ENCODE measurements around the gene ARHGAP24. TPM values are rescaled to one million over a fixed set of nuclear protein-coding genes. Genes with fewer than 3 reads are reported as not detected.

Gene ARHGAP24
- total and polyA plus RNA-seq, 4 donors = 10.0 to 79.4 (median 21.6) TPM

- H3K9me3 ChIP-seq (ENCODE audit: control insufficient read depth in 4 of 4, insufficient read depth in 3 of 4, low read length in 3 of 4) = no peaks in the 10 kb centered on the region
- H3K36me3 ChIP-seq (ENCODE audit: control insufficient read depth in 4 of 4, insufficient read depth in 4 of 4, low read length in 4 of 4) = no peaks in the 10 kb centered on the region
- no peak for ATAC-seq (ENCODE audit: insufficient read depth, low FRiP score)
- H3K4me3 ChIP-seq = no peak overlapping the region
- no peak overlapping the region for H3K9ac ChIP-seq (ENCODE audit: insufficient read depth in 1 of 2, low read length in 2 of 2)
- peaks cover 0 to 13% (median 0%) of the 10 kb centered on the region in 5 donors for H3K4me1 ChIP-seq (ENCODE audit: control insufficient read depth in 5 of 5, insufficient read depth in 5 of 5, low read length in 5 of 5)
- no peak overlapping the region for H3K27ac ChIP-seq (ENCODE audit: low read depth in 1 of 2, low read length in 1 of 2)
- H3K27me3 ChIP-seq (ENCODE audit: control insufficient read depth in 3 of 3, insufficient read depth in 3 of 3, low read length in 2 of 3) = no peaks in the 10 kb centered on the region
- WGBS, 2 donors = 28 to 67% methylated on average over 2 of the region's 2 CpGs
- TF ChIP-seq CTCF (IDR thresholded peaks at IDR 0.05; ENCODE audit: control extremely low read depth, extremely low read depth) = no peak
- no peak for DNase-seq
Observed at GRCh38 chr4:85736571-85736970, 261.6 kb downstream of the ARHGAP24 start.

DNA sequence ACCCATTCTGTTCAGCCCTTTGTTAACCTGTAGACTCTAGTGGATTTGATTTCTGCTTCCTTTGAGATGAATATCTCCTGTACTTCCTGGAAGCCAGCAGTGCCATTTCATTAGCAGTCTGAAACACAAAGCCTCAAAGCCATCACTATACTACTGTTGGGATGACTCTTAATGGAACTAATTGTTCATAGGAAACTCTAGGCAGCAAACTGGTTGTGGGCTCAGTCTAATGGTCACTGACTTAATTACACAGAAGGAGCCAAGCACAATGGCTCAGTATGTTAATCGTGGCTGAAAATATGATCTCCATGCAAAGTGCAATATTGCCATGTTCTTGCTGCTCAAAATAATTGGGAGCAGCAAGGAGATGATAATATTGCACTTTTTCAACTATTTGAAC, 262.3 kb downstream of the ARHGAP24 start:
- Histone ChIP-seq H3K4me1 (ENCODE audit: control insufficient read depth in 5 of 5, insufficient read depth in 5 of 5, low read length in 5 of 5) (peaks cover 0 to 10% (median 0%) of the 10 kb centered on the region in 5 donors), H3K36me3 (ENCODE audit: control insufficient read depth in 4 of 4, insufficient read depth in 4 of 4, low read length in 4 of 4) (no peaks in the 10 kb centered on the region), H3K9ac (ENCODE audit: insufficient read depth in 1 of 2, low read length in 2 of 2) (no peak overlapping the region), H3K27ac (ENCODE audit: low read depth in 1 of 2, low read length in 1 of 2) (no peak overlapping the region), H3K27me3 (ENCODE audit: control insufficient read depth in 3 of 3, insufficient read depth in 3 of 3, low read length in 2 of 3) (no peaks in the 10 kb centered on the region), H3K9me3 (ENCODE audit: control insufficient read depth in 4 of 4, insufficient read depth in 3 of 4, low read length in 3 of 4) (no peaks in the 10 kb centered on the region), H3K4me3 (no peak overlapping the region)
- no peak for ATAC-seq (ENCODE audit: insufficient read depth, low FRiP score)
- DNase-seq = no peak
- WGBS, 2 donors = 95 to 100% methylated on average over 1 of the region's 1 CpG
- no peak for TF ChIP-seq CTCF (IDR thresholded peaks at IDR 0.05; ENCODE audit: control extremely low read depth, extremely low read depth)

- H3K27ac ChIP-seq (ENCODE audit: low read depth in 1 of 2, low read length in 1 of 2) = no peak overlapping the region
- H3K4me1 ChIP-seq (ENCODE audit: control insufficient read depth in 5 of 5, insufficient read depth in 5 of 5, low read length in 5 of 5) = peaks cover 0 to 5% (median 0%) of the 10 kb centered on the region in 5 donors
- H3K4me3 ChIP-seq = no peak overlapping the region
- DNase-seq = no peak
- H3K36me3 ChIP-seq (ENCODE audit: control insufficient read depth in 4 of 4, insufficient read depth in 4 of 4, low read length in 4 of 4) = no peaks in the 10 kb centered on the region
- no peak overlapping the region for H3K9ac ChIP-seq (ENCODE audit: insufficient read depth in 1 of 2, low read length in 2 of 2)
- no peaks in the 10 kb centered on the region for H3K9me3 ChIP-seq (ENCODE audit: control insufficient read depth in 4 of 4, insufficient read depth in 3 of 4, low read length in 3 of 4)
- no peaks in the 10 kb centered on the region for H3K27me3 ChIP-seq (ENCODE audit: control insufficient read depth in 3 of 3, insufficient read depth in 3 of 3, low read length in 2 of 3)
- TF ChIP-seq CTCF (IDR thresholded peaks at IDR 0.05; ENCODE audit: control extremely low read depth, extremely low read depth) = no peak
- WGBS, 2 donors = 86 to 92% methylated on average over 2 of the region's 2 CpGs
- no peak for ATAC-seq (ENCODE audit: insufficient read depth, low FRiP score)
Observed at GRCh38 chr4:85738721-85739120, 263.8 kb downstream of the ARHGAP24 start.

DNA sequence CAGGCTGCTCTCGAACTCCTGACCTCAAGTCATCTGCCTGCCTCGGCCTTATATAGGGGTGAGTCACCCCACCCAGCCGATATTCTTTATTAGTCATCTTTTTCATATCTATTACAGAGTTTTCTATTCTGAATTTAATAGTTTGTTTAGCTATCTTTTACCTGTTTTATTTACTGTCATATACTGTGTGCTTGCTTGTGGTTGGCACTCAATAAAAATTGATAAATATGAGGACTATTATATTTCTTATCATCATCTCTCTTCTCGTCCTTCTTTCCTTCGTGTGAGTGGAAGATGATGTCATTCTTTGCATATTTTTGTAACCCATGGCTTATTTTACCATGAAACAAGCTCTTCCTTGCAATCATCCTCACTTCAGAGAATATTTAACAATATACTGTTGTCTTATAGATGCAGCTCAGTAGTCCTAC, 265.5 kb downstream of the ARHGAP24 start:
- H3K27me3 ChIP-seq (ENCODE audit: control insufficient read depth in 3 of 3, insufficient read depth in 3 of 3, low read length in 2 of 3) = no peaks in the 10 kb centered on the region
- H3K27ac ChIP-seq (ENCODE audit: low read depth in 1 of 2, low read length in 1 of 2) = no peak overlapping the region
- H3K9ac ChIP-seq (ENCODE audit: insufficient read depth in 1 of 2, low read length in 2 of 2) = no peak overlapping the region
- no peaks in the 10 kb centered on the region for H3K9me3 ChIP-seq (ENCODE audit: control insufficient read depth in 4 of 4, insufficient read depth in 3 of 4, low read length in 3 of 4)
- H3K4me1 ChIP-seq (ENCODE audit: control insufficient read depth in 5 of 5, insufficient read depth in 5 of 5, low read length in 5 of 5) = peaks cover 0 to 5% (median 0%) of the 10 kb centered on the region in 5 donors
- no peaks in the 10 kb centered on the region for H3K36me3 ChIP-seq (ENCODE audit: control insufficient read depth in 4 of 4, insufficient read depth in 4 of 4, low read length in 4 of 4)
- no peak overlapping the region for H3K4me3 ChIP-seq
- TF ChIP-seq CTCF (IDR thresholded peaks at IDR 0.05; ENCODE audit: control extremely low read depth, extremely low read depth) = no peak
- WGBS, 2 donors = 67 to 80% methylated on average over 5 of the region's 5 CpGs
- DNase-seq (no peak), ATAC-seq (ENCODE audit: insufficient read depth, low FRiP score) (no peak)

Data from lung (tissue), 12 donors.